Measurements from ENCODE around the gene PARD6A. TPM values are rescaled to one million over a fixed set of nuclear protein-coding genes. Genes with fewer than 3 reads are reported as not detected.

PARD6A gene
- total RNA-seq, 1 donor from 2014 or later = 15.9 TPM

- TF ChIP-seq CTCF (conservative IDR thresholded peaks at IDR 0.05; ENCODE audit: low read depth, low read length) = peak; percentile 19
- DNase-seq (ENCODE audit: low read depth) = no peak
- H3K4me3 ChIP-seq (ENCODE audit: low read depth, low read length) = peak overlapping the region; percentile 50
These were observed 7.5 kb upstream of the PARD6A start for GRCh38 chr16:67653128-67653788.

- H3K4me3 ChIP-seq (ENCODE audit: low read depth, low read length) = peak overlapping the region; percentile 50
- TF ChIP-seq CTCF (conservative IDR thresholded peaks at IDR 0.05; ENCODE audit: low read depth, low read length) = no peak
- DNase-seq (ENCODE audit: low read depth) = no peak
These were observed 6.9 kb upstream of the PARD6A start for GRCh38 chr16:67653789-67654402.

GRCh38 chr16:67654403-67654911, 6.3 kb upstream of the PARD6A start:
- no peak overlapping the region for H3K4me3 ChIP-seq (ENCODE audit: low read depth, low read length)
- TF ChIP-seq CTCF (conservative IDR thresholded peaks at IDR 0.05; ENCODE audit: low read depth, low read length) = no peak
- no peak for DNase-seq (ENCODE audit: low read depth)

- H3K4me3 ChIP-seq (ENCODE audit: low read depth, low read length) = no peak overlapping the region
- no peak for TF ChIP-seq CTCF (conservative IDR thresholded peaks at IDR 0.05; ENCODE audit: low read depth, low read length)
- DNase-seq (ENCODE audit: low read depth) = no peak
These were observed 5.4 kb upstream of the PARD6A start for GRCh38 chr16:67655363-67655762.

GRCh38 chr16:67656344-67657016, 4.3 kb upstream of the PARD6A start:
- no peak for DNase-seq (ENCODE audit: low read depth)
- H3K4me3 ChIP-seq (ENCODE audit: low read depth, low read length) = no peak overlapping the region
- TF ChIP-seq CTCF (conservative IDR thresholded peaks at IDR 0.05; ENCODE audit: low read depth, low read length) = no peak

GRCh38 chr16:67657017-67657608, 3.6 kb upstream of the PARD6A start:
- TF ChIP-seq CTCF (conservative IDR thresholded peaks at IDR 0.05; ENCODE audit: low read depth, low read length) = no peak
- no peak overlapping the region for H3K4me3 ChIP-seq (ENCODE audit: low read depth, low read length)
- no peak for DNase-seq (ENCODE audit: low read depth)

Data from epithelial cell of proximal tubule (primary cell).